Activated naive CD4-positive, alpha-beta T cell (primary cell): Measurements from ENCODE around the gene RASD1.

Source experiments
- DNase-seq, 4 experiments: peaks; one replicate each; lab custom pipeline; 2025; lab: John Stamatoyannopoulos, UW

Gene RASD1

GRCh38 chr17:17526369-17526768, 30.2 kb upstream of the RASD1 start:
- DNase-seq, result no peak

- DNase-seq, result no peak
These were observed 29.8 kb upstream of the RASD1 start for GRCh38 chr17:17525956-17526355.

GRCh38 chr17:17525311-17525710, 29.1 kb upstream of the RASD1 start:
- DNase-seq, result no peak

GRCh38 chr17:17523731-17524490, 27.7 kb upstream of the RASD1 start:
- DNase-seq, result no peak

- DNase-seq, result no peak
These were observed 27.0 kb upstream of the RASD1 start for GRCh38 chr17:17523001-17523730.

GRCh38 chr17:17520599-17521232, 24.5 kb upstream of the RASD1 start:
- no peak for DNase-seq

- no peak for DNase-seq
These were observed 23.7 kb upstream of the RASD1 start for GRCh38 chr17:17519886-17520285.

- DNase-seq, result no peak
These were observed 22.8 kb upstream of the RASD1 start for GRCh38 chr17:17518951-17519350.

GRCh38 chr17:17518014-17518413, 21.8 kb upstream of the RASD1 start:
- DNase-seq, result no peak

- no peak for DNase-seq
These were observed 20.9 kb upstream of the RASD1 start for GRCh38 chr17:17516941-17517720.

GRCh38 chr17:17515934-17516930, 20.0 kb upstream of the RASD1 start:
- no peak for DNase-seq

- DNase-seq, result no peak
These were observed 19.1 kb upstream of the RASD1 start for GRCh38 chr17:17514993-17515933.

- DNase-seq, result no peak
These were observed 18.3 kb upstream of the RASD1 start for GRCh38 chr17:17514361-17514992.

GRCh38 chr17:17513626-17514025, 17.4 kb upstream of the RASD1 start:
- no peak for DNase-seq

- no peak for DNase-seq
These were observed 16.7 kb upstream of the RASD1 start for GRCh38 chr17:17512866-17513265.

- no peak for DNase-seq
These were observed 16.0 kb upstream of the RASD1 start for GRCh38 chr17:17511881-17512858.

- DNase-seq, result no peak
These were observed 15.1 kb upstream of the RASD1 start for GRCh38 chr17:17511293-17511741.
